Hematopoietic multipotent progenitor cell treated with erythropoietin and hydrocortisone succinate and interleukin-3 and kit ligand, for 4 days (in vitro differentiated cells): ENCODE results near the gene PPP1R13L.
"Not testable (repeated sequence)": the region's sequence is repeated elsewhere in the genome, so short reads cannot be mapped to it uniquely, and the experiment has no call there.

Source experiments
- DNase-seq: peaks from one replicate; pipeline ENCODE4 v3.0.0-alpha.2; 2015

The PPP1R13L gene

DNA sequence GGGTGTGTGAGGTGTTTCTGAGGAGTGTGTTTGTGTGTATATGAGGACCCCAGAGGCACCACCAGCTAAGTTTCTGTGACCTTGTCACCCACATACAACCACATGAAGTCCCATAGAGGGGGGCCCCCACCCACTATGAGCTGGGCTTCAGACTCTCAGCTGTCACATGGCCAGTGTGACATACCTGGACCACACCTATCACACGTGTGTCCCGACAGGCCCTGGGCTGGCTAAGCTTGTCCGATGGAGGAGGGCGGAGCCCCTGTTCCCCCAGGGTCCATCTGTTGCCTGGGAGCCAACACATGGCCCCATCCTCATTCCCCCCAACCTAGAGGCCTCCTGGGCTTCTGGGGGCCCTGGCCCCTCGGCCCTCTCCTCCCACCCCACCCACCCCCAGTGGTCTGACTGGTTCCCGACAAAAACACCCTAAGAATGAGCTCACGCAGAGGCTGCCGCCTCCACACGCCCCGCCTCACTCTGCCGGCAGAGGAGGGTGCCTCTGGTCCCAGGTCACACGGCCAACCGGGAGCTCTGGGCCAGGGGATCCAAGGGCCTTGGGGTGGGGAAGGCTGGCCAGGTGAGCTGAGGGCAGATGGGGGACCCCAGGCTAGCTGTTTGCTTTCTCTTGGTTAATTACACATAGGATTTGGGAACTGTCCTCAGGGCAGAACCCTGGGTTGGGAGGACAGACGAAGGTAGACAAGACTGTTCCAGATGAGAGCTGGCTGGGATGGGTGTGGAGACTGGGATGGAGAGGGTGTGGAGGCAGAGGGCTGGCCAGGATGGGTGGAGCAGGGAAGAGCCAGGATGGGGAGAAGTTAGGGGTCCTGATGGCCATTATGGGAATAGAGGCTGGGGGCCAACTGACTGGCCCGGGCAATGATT lies 60.0 kb downstream of the PPP1R13L start:
- no peak for DNase-seq

GRCh38 chr19:45342911-45343310 lies 62.0 kb downstream of the PPP1R13L start:
- DNase-seq: no peak

- DNase-seq: no peak
These were observed 63.9 kb downstream of the PPP1R13L start for GRCh38 chr19:45340899-45341453.

DNA sequence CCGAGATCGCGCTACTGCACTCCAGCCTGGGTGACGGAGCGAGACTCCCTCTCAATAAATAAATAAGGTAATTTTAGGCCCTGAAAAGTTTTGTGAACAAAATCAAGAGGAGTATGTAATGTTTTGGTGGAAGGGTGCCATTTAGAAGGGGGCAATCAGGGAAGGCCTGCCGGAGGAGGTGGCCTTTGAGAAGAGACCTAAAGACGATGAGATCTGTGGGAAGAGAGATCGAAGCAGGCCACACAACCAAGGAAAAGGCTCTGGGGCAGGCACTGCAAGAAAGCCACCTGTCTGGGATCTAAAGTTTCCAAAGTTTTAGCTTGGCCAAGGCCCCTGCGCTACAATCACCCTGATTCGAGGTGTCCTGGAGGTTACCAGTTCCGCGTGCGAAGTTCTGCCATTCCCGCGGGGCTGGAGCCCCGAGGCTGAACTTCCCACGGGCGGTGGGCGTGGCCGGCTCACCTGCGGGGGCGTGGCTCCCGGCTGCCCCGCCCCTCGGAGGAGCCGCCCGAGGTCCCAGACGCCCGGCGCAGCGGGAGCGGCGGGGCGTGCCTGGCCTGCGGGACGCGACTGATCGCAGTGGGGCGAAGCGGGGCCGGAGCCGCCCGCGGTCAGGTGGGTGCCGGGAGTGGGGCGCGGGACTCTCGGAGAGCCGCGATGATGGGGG lies 64.5 kb downstream of the PPP1R13L start, which contains the start of gene KLC3:
Gene KLC3 (plus strand): TSS at position 519 of the 667 bp plus-strand sequence. CDS start 4,792 bp downstream, outside the sequence.
- no peak for DNase-seq

DNA sequence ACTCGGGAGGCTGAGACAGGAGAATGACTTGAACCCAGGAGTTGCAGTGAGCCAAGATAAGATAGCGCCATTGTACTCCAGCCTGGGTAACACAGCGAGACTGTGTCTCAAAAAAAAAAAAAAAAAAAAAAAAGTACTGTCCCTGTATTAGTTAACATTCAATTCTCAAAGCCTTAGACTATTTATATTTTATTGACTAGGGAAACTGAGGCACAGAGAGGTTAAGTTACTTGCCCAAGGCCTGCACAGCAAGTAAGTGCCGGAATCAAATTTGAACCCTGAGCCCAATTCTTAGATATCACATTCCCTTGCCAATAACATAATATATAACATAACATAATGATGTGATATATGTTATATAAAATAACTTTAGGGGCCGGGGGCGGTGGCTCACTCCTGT lies 65.2 kb downstream of the PPP1R13L start:
- no peak for DNase-seq

GRCh38 chr19:45336696-45337251 lies 68.1 kb downstream of the PPP1R13L start:
- no peak for DNase-seq

GRCh38 chr19:45334881-45335280 lies 70.0 kb downstream of the PPP1R13L start:
- DNase-seq: not testable (repeated sequence)

DNA sequence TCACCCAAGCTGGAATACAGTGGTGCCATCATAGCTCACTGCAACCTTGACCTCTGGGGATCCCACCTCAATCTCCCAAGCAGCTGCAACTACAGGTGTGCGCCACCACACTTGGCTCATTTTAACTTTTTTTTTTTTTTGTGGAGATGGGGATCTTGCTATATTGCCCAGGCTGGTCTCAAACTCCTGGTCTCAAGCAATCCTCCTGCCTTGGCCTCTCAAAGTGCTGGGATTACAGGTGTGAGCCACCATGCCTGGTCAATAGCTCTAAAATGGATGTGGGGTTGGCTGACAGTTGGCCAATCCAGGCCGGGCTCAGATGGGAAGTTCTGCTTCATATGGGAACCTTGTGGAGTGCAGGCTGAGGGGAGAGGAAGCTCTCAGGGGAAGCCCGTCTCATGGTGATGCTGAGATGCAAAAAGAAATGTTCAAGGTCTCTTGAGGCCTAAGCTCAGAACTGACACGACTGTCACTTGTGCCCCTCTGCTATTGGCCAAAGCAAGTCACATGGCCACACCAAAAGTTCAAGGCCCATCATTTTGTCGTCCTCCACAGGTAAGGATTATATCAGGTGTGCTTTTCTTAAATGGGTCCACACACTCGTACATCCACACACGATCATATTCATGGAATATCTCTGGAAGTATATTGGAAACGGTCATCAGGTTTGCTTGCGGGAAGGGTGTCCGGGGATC lies 71.1 kb downstream of the PPP1R13L start:
- no peak for DNase-seq

DNA sequence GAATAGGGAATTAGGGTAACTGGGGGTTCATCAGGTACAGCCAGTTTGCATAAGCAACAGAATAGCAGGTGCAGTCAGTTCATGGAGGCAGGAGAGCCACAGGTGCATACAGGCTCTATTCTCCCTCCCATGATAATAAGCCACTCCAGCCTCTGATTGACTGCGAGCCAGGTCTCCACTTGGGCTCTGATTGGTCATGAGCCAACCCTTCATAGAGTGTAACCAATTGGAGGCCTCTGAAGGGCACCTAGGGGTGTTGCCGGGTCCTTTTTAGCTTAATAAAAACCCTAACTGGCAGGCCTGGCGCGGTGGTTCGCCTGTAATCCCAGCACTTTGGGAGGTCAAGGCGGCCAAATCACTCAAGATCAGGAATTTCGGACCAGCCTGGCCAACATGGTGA lies 73.5 kb downstream of the PPP1R13L start:
- no peak for DNase-seq
